Measurements from ENCODE around the gene GNG12. TPM values are rescaled to one million over a fixed set of nuclear protein-coding genes. Genes with fewer than 3 reads are reported as not detected.

GNG12 gene
- total and polyA plus RNA-seq, 12 donors: 15.3 to 121 (median 84.7) TPM

- no peak for DNase-seq
- Histone ChIP-seq H3K27me3 (no peaks in the 10 kb centered on the region), H3K27ac (no peak overlapping the region), H3K36me3 (replicated peaks in 1 of 2) (no peaks in the 10 kb centered on the region), H3K9me3 (replicated peaks in 1 of 3) (no peaks in the 10 kb centered on the region), H3K4me1 (replicated peaks in 1 of 2) (peaks cover 0 to 4% of the 10 kb centered on the region in 2 donors), H3K4me3 (no peak overlapping the region)
- intact Hi-C loops (cut with DNase I): no loop called here
- 82 to 100% (median 97%) methylated on average over 1 of the region's 1 CpG for WGBS, 4 donors
- TF ChIP-seq POLR2A (IDR thresholded peaks at IDR 0.05): no peak
- TF ChIP-seq, protein P1, sequence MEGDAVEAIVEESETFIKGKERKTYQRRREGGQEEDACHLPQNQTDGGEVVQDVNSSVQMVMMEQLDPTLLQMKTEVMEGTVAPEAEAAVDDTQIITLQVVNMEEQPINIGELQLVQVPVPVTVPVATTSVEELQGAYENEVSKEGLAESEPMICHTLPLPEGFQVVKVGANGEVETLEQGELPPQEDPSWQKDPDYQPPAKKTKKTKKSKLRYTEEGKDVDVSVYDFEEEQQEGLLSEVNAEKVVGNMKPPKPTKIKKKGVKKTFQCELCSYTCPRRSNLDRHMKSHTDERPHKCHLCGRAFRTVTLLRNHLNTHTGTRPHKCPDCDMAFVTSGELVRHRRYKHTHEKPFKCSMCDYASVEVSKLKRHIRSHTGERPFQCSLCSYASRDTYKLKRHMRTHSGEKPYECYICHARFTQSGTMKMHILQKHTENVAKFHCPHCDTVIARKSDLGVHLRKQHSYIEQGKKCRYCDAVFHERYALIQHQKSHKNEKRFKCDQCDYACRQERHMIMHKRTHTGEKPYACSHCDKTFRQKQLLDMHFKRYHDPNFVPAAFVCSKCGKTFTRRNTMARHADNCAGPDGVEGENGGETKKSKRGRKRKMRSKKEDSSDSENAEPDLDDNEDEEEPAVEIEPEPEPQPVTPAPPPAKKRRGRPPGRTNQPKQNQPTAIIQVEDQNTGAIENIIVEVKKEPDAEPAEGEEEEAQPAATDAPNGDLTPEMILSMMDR (IDR thresholded peaks at IDR 0.05): no peak
Measured at GRCh38 chr1:67741736-67742135, 91.5 kb downstream of the GNG12 start.

- no peaks in the 10 kb centered on the region for H3K27me3 ChIP-seq
- no peaks in the 10 kb centered on the region for H3K36me3 ChIP-seq (replicated peaks in 1 of 2)
- WGBS, 4 donors: 54 to 72% (median 60%) methylated on average over 3 of the region's 3 CpGs
- H3K4me1 ChIP-seq (replicated peaks in 1 of 2): peaks cover 5 to 10% of the 10 kb centered on the region in 2 donors
- H3K4me3 ChIP-seq: no peak overlapping the region
- no peaks in the 10 kb centered on the region for H3K9me3 ChIP-seq (replicated peaks in 1 of 3)
- H3K27ac ChIP-seq: no peak overlapping the region
- intact Hi-C loops (cut with DNase I): no loop called here
- TF ChIP-seq, protein P1 (IDR thresholded peaks at IDR 0.05): no peak
- TF ChIP-seq POLR2A (IDR thresholded peaks at IDR 0.05): no peak
- DNase-seq: no peak
Measured at GRCh38 chr1:67741121-67741520, 92.1 kb downstream of the GNG12 start.

GRCh38 chr1:67740543-67740942 lies 92.7 kb downstream of the GNG12 start:
- TF ChIP-seq, protein P1 (IDR thresholded peaks at IDR 0.05): no peak
- no peak for TF ChIP-seq POLR2A (IDR thresholded peaks at IDR 0.05)
- H3K36me3 ChIP-seq (replicated peaks in 1 of 2): no peaks in the 10 kb centered on the region
- H3K9me3 ChIP-seq (replicated peaks in 1 of 3): no peaks in the 10 kb centered on the region
- 87 to 95% (median 90%) methylated on average over 3 of the region's 3 CpGs for WGBS, 4 donors
- no peak overlapping the region for H3K27ac ChIP-seq
- H3K27me3 ChIP-seq: no peaks in the 10 kb centered on the region
- no peak overlapping the region for H3K4me3 ChIP-seq
- H3K4me1 ChIP-seq (replicated peaks in 1 of 2): peaks cover 5 to 16% of the 10 kb centered on the region in 2 donors
- DNase-seq: no peak
- intact Hi-C loops (cut with DNase I): no loop called here

GRCh38 chr1:67739361-67739760 lies 93.9 kb downstream of the GNG12 start:
- Histone ChIP-seq H3K4me3 (no peak overlapping the region), H3K36me3 (replicated peaks in 1 of 2) (no peaks in the 10 kb centered on the region), H3K9me3 (replicated peaks in 1 of 3) (no peaks in the 10 kb centered on the region), H3K27ac (no peak overlapping the region), H3K27me3 (no peaks in the 10 kb centered on the region), H3K4me1 (replicated peaks in 1 of 2) (peaks cover 5 to 18% of the 10 kb centered on the region in 2 donors)
- 93 to 97% (median 95%) methylated on average over 5 of the region's 5 CpGs for WGBS, 4 donors
- no peak for DNase-seq
- no peak for TF ChIP-seq POLR2A (IDR thresholded peaks at IDR 0.05)
- TF ChIP-seq, protein P1 (IDR thresholded peaks at IDR 0.05): no peak
- intact Hi-C loops (cut with DNase I): no loop called here

Measured in adrenal gland (tissue), 12 donors.